ENCODE data around the gene SYNJ2.

- TF ChIP-seq POLR2A (IDR thresholded peaks at IDR 0.05; ENCODE audit: low read depth, low read length), result no peak
- TF ChIP-seq PAX5 (IDR thresholded peaks at IDR 0.05; ENCODE audit: insufficient read depth, low read length, severe bottlenecking), result no peak
These were observed 39.1 kb downstream of the SYNJ2 start for GRCh38 chr6:158020811-158021210.

All from GM12891 (cell line).